Tibial artery (tissue), 4 donors: ENCODE measurements around the gene GABRP.

ENCODE experiments used
- DNase-seq, 2 donors: peaks; one replicate each; pipeline ENCODE4 v3.0.0-alpha.2; 2019
- H3K27ac ChIP-seq, 2 donors: fragments of 200-600 bp; sonication (generic) in 1 of 2; 1 replicate in 1 of 2; 2 replicates in 1 of 2; pipeline ENCODE4 v1.5.1; 2018 to 2019; ENCODE audit warnings: mild to moderate bottlenecking in 1 of 2
- H3K27me3 ChIP-seq, 2 donors: fragments of 200-600 bp; sonication (generic) in 1 of 2; one replicate each; pipeline versions ENCODE4 v1.5.1 to v1.6.0; 2016 to 2019
- H3K36me3 ChIP-seq, 3 donors: fragments of 200-600 bp; sonication (generic) in 2 of 3; one replicate each; pipeline ENCODE4 v1.5.1; 2016 to 2019; ENCODE audit warnings: mild to moderate bottlenecking in 2 of 3
- H3K4me1 ChIP-seq, 4 donors: fragments of 200-600 bp; sonication (generic) in 2 of 4; 1 replicate in 3 of 4; 2 replicates in 1 of 4; pipeline ENCODE4 v1.5.1; 2016 to 2019
- H3K4me3 ChIP-seq, 2 donors: fragments of 200-600 bp; sonication (generic) in 1 of 2; 1 replicate in 1 of 2; 2 replicates in 1 of 2; pipeline ENCODE4 v1.5.1; 2018 to 2019; ENCODE audit warnings: mild to moderate bottlenecking in 2 of 2
- H3K9me3 ChIP-seq, 3 donors: fragments of 200-600 bp; sonication (generic) in 1 of 3; one replicate each; pipeline ENCODE4 v1.5.1; 2016 to 2019
- intact Hi-C: fragments of 100-400 bp; cut with DNase I; formaldehyde crosslinking; loops from one replicate; pipeline ENCODE4 v1.15.0; 2023; ENCODE audit warnings: low total_unique reads
- TF ChIP-seq, protein P1 (sequence below), 2 experiments: fragments of 200-600 bp in 1 of 2; fragments of 450-650 bp in 1 of 2; IDR thresholded peaks; one replicate each; pipeline ENCODE4 v1.5.1; 2017 to 2019; ENCODE audit warnings: antibody characterized with exemption in 2 of 2, mild to moderate bottlenecking in 1 of 2, moderate library complexity in 1 of 2

Gene GABRP

DNA sequence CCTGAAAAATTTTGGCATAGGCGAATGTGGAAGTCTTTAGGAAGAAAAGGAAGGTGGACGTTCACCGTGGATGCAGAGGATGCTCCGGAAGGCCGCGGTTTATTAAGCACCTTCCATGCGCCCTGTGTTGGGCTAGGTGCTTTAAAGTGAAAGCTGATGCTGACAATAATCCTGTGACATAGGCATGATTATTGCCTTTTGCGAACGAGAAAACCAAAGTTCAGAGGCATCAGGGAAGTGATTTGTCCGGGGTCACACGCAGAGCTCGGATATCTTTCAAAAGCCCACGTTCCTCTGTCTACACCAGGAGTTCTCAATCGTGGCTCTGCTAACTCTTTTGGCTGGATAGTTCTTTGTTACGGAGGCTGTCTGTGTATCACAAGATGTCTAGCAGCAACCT is 12.0 kb upstream of the GABRP start:
- peaks cover 0 to 2% of the 10 kb centered on the region in 2 donors for H3K27me3 ChIP-seq
- no peaks in the 10 kb centered on the region for H3K36me3 ChIP-seq
- no peak overlapping the region for H3K4me3 ChIP-seq
- H3K9me3 ChIP-seq, result no peaks in the 10 kb centered on the region
- DNase-seq, result no peak
- intact Hi-C loops, result no loop called here
- TF ChIP-seq, protein P1, sequence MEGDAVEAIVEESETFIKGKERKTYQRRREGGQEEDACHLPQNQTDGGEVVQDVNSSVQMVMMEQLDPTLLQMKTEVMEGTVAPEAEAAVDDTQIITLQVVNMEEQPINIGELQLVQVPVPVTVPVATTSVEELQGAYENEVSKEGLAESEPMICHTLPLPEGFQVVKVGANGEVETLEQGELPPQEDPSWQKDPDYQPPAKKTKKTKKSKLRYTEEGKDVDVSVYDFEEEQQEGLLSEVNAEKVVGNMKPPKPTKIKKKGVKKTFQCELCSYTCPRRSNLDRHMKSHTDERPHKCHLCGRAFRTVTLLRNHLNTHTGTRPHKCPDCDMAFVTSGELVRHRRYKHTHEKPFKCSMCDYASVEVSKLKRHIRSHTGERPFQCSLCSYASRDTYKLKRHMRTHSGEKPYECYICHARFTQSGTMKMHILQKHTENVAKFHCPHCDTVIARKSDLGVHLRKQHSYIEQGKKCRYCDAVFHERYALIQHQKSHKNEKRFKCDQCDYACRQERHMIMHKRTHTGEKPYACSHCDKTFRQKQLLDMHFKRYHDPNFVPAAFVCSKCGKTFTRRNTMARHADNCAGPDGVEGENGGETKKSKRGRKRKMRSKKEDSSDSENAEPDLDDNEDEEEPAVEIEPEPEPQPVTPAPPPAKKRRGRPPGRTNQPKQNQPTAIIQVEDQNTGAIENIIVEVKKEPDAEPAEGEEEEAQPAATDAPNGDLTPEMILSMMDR (IDR thresholded peaks at IDR 0.05), result no peak
- H3K4me1 ChIP-seq, result no peaks in the 10 kb centered on the region
- H3K27ac ChIP-seq, result no peak overlapping the region

DNA sequence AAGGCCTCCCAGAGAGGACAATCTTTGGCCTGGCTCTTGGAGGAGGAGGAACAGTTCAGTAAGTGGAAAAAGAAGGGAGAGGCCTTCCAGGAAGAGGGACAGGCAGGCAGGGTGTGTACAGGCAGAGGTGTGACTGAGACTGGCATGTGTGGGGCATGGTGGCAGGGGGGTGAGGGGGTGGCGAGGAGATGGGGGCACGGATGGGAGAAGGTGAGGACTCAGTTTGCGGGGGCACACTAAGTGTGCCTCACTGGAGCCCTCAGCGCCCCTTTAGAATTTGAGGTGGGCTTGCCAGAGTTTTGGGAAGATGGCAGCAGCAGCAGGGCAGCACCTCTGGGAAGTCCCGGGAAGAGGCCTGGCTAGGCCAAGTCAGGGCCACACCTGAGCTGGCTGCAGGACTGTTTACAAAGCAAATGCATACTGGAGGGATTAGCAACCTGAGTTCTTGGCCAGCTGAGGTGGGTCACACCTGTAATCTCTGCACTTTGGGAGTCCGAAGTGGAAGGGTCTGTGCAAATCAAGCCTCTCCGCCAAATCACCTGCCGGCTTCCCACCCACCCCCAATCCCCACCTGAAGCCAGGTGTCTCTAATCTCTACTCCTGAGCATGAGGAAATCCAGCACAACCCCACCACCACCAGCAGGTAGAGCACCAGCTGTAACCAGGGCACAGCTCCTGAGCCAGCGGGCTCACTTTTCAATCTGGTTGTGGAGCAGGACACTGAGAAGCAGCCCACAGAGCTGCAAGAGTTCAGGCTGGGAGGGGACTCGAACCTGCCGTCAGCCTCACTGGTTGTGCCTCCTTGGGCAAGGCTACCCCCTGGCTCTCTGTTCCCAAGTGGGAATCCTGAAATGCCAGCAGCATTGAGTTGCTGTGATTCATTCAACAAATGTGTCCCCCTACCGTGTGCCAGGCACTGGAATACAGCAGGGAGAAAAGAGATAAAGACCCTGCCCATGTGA is 10.2 kb upstream of the GABRP start:
- TF ChIP-seq, protein P1 (IDR thresholded peaks at IDR 0.05), result no peak
- DNase-seq, result no peak
- no peaks in the 10 kb centered on the region for H3K27me3 ChIP-seq
- H3K4me3 ChIP-seq, result no peak overlapping the region
- no peaks in the 10 kb centered on the region for H3K36me3 ChIP-seq
- H3K4me1 ChIP-seq, result no peaks in the 10 kb centered on the region
- no peaks in the 10 kb centered on the region for H3K9me3 ChIP-seq
- intact Hi-C loops, result no loop called here
- H3K27ac ChIP-seq, result no peak overlapping the region

DNA sequence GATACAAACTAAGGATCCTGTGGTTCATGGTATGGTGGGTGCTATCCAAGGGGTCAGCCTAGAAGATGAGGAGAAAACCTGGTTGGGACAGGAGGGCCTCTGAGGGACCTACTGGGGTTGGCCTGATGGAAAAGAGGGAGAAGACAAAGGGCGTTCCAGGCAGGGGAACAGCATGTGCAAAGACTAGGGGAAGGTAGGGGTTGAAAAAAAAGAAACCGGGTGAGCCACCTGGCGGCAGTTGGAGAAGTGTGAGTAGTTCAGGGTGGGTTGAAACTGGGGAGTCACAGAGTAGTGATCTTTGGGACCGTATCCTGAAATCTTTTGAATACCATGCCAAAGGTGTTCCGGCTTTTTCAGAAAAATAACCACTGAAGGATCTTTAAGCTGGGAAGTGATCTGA is 8.7 kb upstream of the GABRP start:
- TF ChIP-seq, protein P1 (IDR thresholded peaks at IDR 0.05), result no peak
- intact Hi-C loops, result no loop called here
- H3K27ac ChIP-seq, result no peak overlapping the region
- H3K4me3 ChIP-seq, result no peak overlapping the region
- DNase-seq, result no peak
- no peaks in the 10 kb centered on the region for H3K27me3 ChIP-seq
- H3K9me3 ChIP-seq, result no peaks in the 10 kb centered on the region
- no peaks in the 10 kb centered on the region for H3K36me3 ChIP-seq
- H3K4me1 ChIP-seq, result no peaks in the 10 kb centered on the region

DNA sequence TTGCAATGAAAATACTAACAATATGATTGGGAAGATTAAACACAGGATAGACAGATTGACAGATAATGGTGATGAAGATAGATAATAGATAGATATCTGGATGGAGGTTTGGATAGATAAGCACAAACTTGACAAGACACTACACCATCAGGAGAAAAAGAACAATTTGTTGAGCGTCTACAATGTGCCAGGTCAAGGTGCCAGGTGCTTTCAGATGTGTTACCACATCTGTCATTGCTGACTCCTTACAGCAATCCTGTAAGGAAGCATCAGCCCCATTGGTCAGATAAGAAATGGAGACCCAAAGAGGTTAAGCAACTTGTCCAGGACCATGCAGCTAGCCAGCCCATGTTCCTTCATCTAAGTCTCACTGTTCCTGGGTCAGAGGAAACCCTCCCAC is 1.6 kb upstream of the GABRP start:
- Histone ChIP-seq H3K4me1 (no peaks in the 10 kb centered on the region), H3K36me3 (no peaks in the 10 kb centered on the region), H3K27me3 (no peaks in the 10 kb centered on the region), H3K27ac (no peak overlapping the region), H3K9me3 (no peaks in the 10 kb centered on the region), H3K4me3 (no peak overlapping the region)
- no peak for DNase-seq
- intact Hi-C loops, result loop anchor here (2.0 kb wide), 1 partner anchor 27 kb away; no protein-coding TSS in a partner anchor
- TF ChIP-seq, protein P1 (IDR thresholded peaks at IDR 0.05), result no peak

DNA sequence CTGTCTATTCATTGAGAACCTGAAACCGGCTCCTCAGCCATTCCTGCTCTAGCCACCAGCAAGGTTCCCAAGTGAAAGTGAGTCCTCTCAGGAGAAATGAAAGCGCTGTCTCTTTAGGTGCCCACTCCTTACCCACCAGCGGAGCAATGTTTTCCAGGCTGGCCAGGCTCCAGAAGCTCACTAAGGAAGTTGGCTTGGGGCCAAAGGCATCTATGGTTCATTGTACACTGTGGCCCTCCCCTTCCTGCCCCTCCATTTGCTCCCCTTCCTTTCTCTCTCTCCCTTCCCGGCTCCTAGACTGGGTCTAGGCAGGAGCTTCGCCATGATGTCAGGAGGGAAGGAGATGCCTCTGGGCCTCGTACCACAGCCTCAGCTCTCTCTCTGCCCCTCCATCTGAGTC is 1.1 kb upstream of the GABRP start:
- TF ChIP-seq, protein P1 (IDR thresholded peaks at IDR 0.05), result no peak
- no peak overlapping the region for H3K27ac ChIP-seq
- no peak for DNase-seq

More for the DNA sequence above, 1.1 kb upstream of the GABRP start:
- no peaks in the 10 kb centered on the region for H3K36me3 ChIP-seq
- no peaks in the 10 kb centered on the region for H3K4me1 ChIP-seq
- intact Hi-C loops, result loop anchor here (2.0 kb wide), 1 partner anchor 28 kb away; no protein-coding TSS in a partner anchor
- no peaks in the 10 kb centered on the region for H3K9me3 ChIP-seq
- no peak overlapping the region for H3K4me3 ChIP-seq
- no peaks in the 10 kb centered on the region for H3K27me3 ChIP-seq
